K562 (cell line): ENCODE data around the gene WDFY2. TPM values are rescaled to one million over a fixed set of nuclear protein-coding genes. Genes with fewer than 3 reads are reported as not detected.
A peak's percentile ranks its signal among the peaks of the same experiment; 100 is the strongest.

ENCODE experiments used
- CBFA2T3 ChIP-seq: fragments of 450-650 bp; IDR thresholded peaks from 2 replicates; pipeline ENCODE4 v1.6.1; 2017
- CBX5 ChIP-seq: IDR thresholded peaks from 2 replicates; pipeline ENCODE4 v1.6.1; 2014; ENCODE audit warnings: low read depth, borderline replicate concordance
- CTBP1 ChIP-seq: fragments of 450-650 bp; IDR thresholded peaks from 2 replicates; pipeline ENCODE4 v1.6.1; 2016; ENCODE audit warnings: borderline replicate concordance
- DEAF1 ChIP-seq: fragments of 450-650 bp; formaldehyde crosslinking; IDR thresholded peaks from 2 replicates; pipeline ENCODE4 v1.4.0; 2020; ENCODE audit warnings: mild to moderate bottlenecking, moderate library complexity
- FOSL1 ChIP-seq: fragments of 200-800 bp; sonication (Bioruptor generic); conservative IDR thresholded peaks from 2 replicates; pipeline ENCODE4 v1.6.1; 2016; ENCODE audit warnings: missing genetic modification characterization, missing compliant biosample characterization
- GTF2E2 ChIP-seq: fragments of 200-800 bp; sonication (Bioruptor generic); IDR thresholded peaks from 2 replicates; pipeline ENCODE4 v1.6.1; 2016; ENCODE audit warnings: missing genetic modification characterization, missing compliant biosample characterization
- MITF ChIP-seq: IDR thresholded peaks from 2 replicates; pipeline ENCODE4 v1.6.1; 2014; ENCODE audit warnings: antibody characterized with exemption
- MTA3 ChIP-seq: fragments of 450-650 bp; formaldehyde crosslinking; IDR thresholded peaks from 2 replicates; pipeline ENCODE4 v1.6.1; 2017; ENCODE audit warnings: mild to moderate bottlenecking, borderline replicate concordance
- MXD1 ChIP-seq: fragments of 250-450 bp; sonication (Bioruptor Pico); IDR thresholded peaks from 2 replicates; pipeline ENCODE4 v1.8.0; 2021; ENCODE audit warnings: borderline replicate concordance, mild to moderate bottlenecking, moderate library complexity; ENCODE audit not compliant: poor library complexity, severe bottlenecking
- NONO ChIP-seq, 2 experiments: fragments of 200-400 bp in 1 of 2; fragments of 450-650 bp in 1 of 2; formaldehyde crosslinking in 1 of 2; IDR thresholded peaks; 2 replicates each; pipeline ENCODE4 v1.6.1; 2017; ENCODE audit warnings: low read depth in 2 of 2, mild to moderate bottlenecking in 2 of 2, moderate library complexity in 2 of 2, low read length in 1 of 2
- PHF8 ChIP-seq: fragments of 200-600 bp; sonication (generic); IDR thresholded peaks from 2 replicates; pipeline ENCODE4 v1.6.1; 2012; ENCODE audit warnings: mixed run types, mild to moderate bottlenecking, inconsistent platforms, low read length, moderate library complexity, borderline replicate concordance
- POLR2AphosphoS5 ChIP-seq: IDR thresholded peaks from 2 replicates; pipeline ENCODE4 v1.6.1; 2011; ENCODE audit warnings: mild to moderate bottlenecking, low read depth, low read length, moderate library complexity; ENCODE audit not compliant: control insufficient read depth, insufficient read depth
- POLR2G ChIP-seq: fragments of 200-400 bp; formaldehyde crosslinking; IDR thresholded peaks from 2 replicates; pipeline ENCODE4 v1.6.1; 2017; ENCODE audit warnings: low read depth, mild to moderate bottlenecking, antibody characterized with exemption, low read length, moderate library complexity
- PPARD ChIP-seq: fragments of 250-450 bp; sonication (Bioruptor Pico); IDR thresholded peaks from 2 replicates; pipeline ENCODE4 v1.8.0; 2022; ENCODE audit warnings: inconsistent platforms, mild to moderate bottlenecking, moderate library complexity
- PTBP1 ChIP-seq: fragments of 200-400 bp; formaldehyde crosslinking; IDR thresholded peaks from 2 replicates; pipeline ENCODE4 v1.6.1; 2017; ENCODE audit warnings: low read depth, low read length
- SMARCE1 ChIP-seq: fragments of 450-650 bp; IDR thresholded peaks from 2 replicates; pipeline ENCODE4 v1.7.1; 2016; ENCODE audit warnings: mild to moderate bottlenecking
- SP2 ChIP-seq: IDR thresholded peaks from 2 replicates; pipeline ENCODE4 v1.6.1; 2011; ENCODE audit warnings: mild to moderate bottlenecking, low read depth, low read length, moderate library complexity; ENCODE audit not compliant: poor library complexity, severe bottlenecking; ENCODE audit errors: extremely low read depth
- ZNF133 ChIP-seq: fragments of 250-450 bp; sonication (Bioruptor Pico); IDR thresholded peaks from 2 replicates; pipeline ENCODE4 v1.4.0; 2020; ENCODE audit warnings: mild to moderate bottlenecking
- ZNF146 ChIP-seq: IDR thresholded peaks from one replicate; pipeline ENCODE4 v1.6.1; 2018; ENCODE audit warnings: missing compliant biosample characterization; ENCODE audit not compliant: unreplicated experiment
- ZNF165 ChIP-seq: fragments of 250-450 bp; sonication (Bioruptor Pico); IDR thresholded peaks from 2 replicates; pipeline ENCODE4 v1.4.0; 2020; ENCODE audit warnings: borderline replicate concordance
- ZNF561 ChIP-seq: fragments of 450-650 bp; formaldehyde crosslinking; conservative IDR thresholded peaks from 2 replicates; pipeline ENCODE4 v1.4.0; 2020; ENCODE audit warnings: mild to moderate bottlenecking, moderate library complexity
- ZNF75A ChIP-seq: fragments of 450-650 bp; formaldehyde crosslinking; IDR thresholded peaks from 2 replicates; pipeline ENCODE4 v1.4.0; 2020; ENCODE audit warnings: mild to moderate bottlenecking
- ZNF780A ChIP-seq: fragments of 250-450 bp; sonication (Bioruptor Pico); IDR thresholded peaks from 2 replicates; pipeline ENCODE4 v1.5.0; 2021; ENCODE audit warnings: mild to moderate bottlenecking
- polyA plus RNA-seq, 8 experiments: library from polyadenylated mRNA; depleted of rRNA in 4 of 8; stranded (reverse) in 5 of 8; unstranded in 3 of 8; fragments of >200 nt; fragmentation: Nextera tagmentation in 2 of 8; fragmentation: Illumina TruSeq in 1 of 8; extraction: Ambion mirVana in 2 of 8; extraction: Trizol in 1 of 8; gene quantifications; 2 replicates each; pipeline versions ENCODE4 v1.2.1 to v1.2.3, GENCODE V29; 2011 to 2014; ENCODE audit warnings: inconsistent platforms in 1 of 8, missing spikeins in 1 of 8
- total RNA-seq, 7 experiments: library from RNA; depleted of rRNA in 6 of 7; stranded (reverse); fragments of >200 nt in 6 of 7; fragmentation: Illumina TruSeq in 2 of 7; extraction: Trizol in 2 of 7; gene quantifications; 2 replicates each; pipeline versions ENCODE4 v1.2.1 to v1.2.3, GENCODE V29; 2011 to 2021; ENCODE audit warnings: low replicate concordance in 1 of 7
- TF ChIP-seq, protein P1 (sequence below): sonication (generic); formaldehyde crosslinking; IDR thresholded peaks from 2 replicates; pipeline ENCODE4 v1.8.0; 2022; ENCODE audit warnings: missing genetic modification reagents, mild to moderate bottlenecking, borderline replicate concordance
- TF ChIP-seq, protein P2 (sequence below): fragments of 250-450 bp; sonication (Bioruptor Pico); IDR thresholded peaks from 2 replicates; pipeline ENCODE4 v1.8.0; 2022; ENCODE audit warnings: moderate library complexity, mild to moderate bottlenecking, inconsistent platforms

The WDFY2 gene
- total and polyA plus RNA-seq, 9 of the 15 experiments (the other 6 are each of a cell fraction or from before 2014, with no cell fraction given): 0.66 to 6.4 (median 4.4) TPM

DNA sequence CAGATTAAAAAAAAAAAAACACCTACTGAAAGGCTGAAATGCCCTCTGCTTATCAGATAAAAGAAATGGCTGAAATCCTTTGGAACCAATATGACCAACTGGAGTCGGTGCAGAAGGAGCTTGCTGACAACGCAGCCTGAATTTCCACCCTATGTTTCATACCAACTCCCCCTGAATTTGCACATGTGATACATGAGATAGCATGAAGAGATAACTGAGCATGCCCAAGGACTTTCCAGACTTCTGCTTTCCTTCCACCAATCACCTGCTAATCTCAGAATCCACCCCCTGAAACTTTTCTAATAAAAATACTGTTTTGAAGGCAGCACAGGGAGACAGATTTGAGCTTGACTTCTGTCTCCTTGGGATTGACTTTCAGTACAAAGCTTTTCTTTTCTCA is 32.2 kb upstream of the WDFY2 start (continued):
- TF ChIP-seq CTBP1: no peak
- TF ChIP-seq CBFA2T3: peak; percentile 19; the same call in 1 of the 2 replicates
- TF ChIP-seq PTBP1: no peak
- no peak for TF ChIP-seq NONO (IDR thresholded peaks at IDR 0.05; ENCODE audit: low read depth in 2 of 2, low read length in 1 of 2)
- no peak for TF ChIP-seq PPARD (CRISPR knock-in tag)
- TF ChIP-seq DEAF1: no peak
- TF ChIP-seq MXD1 (CRISPR knock-in tag): no peak
- no peak for TF ChIP-seq SP2
- no peak for TF ChIP-seq ZNF561
- TF ChIP-seq GTF2E2 (tag): no peak
- TF ChIP-seq MTA3: no peak
- TF ChIP-seq PHF8: no peak
- TF ChIP-seq ZNF165 (CRISPR knock-in tag): no peak
- no peak for TF ChIP-seq ZNF133 (CRISPR knock-in tag)
- no peak for TF ChIP-seq POLR2G
- TF ChIP-seq, protein P1, sequence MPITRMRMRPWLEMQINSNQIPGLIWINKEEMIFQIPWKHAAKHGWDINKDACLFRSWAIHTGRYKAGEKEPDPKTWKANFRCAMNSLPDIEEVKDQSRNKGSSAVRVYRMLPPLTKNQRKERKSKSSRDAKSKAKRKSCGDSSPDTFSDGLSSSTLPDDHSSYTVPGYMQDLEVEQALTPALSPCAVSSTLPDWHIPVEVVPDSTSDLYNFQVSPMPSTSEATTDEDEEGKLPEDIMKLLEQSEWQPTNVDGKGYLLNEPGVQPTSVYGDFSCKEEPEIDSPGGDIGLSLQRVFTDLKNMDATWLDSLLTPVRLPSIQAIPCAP (CRISPR knock-in tag): no peak
- no peak for TF ChIP-seq ZNF75A (CRISPR knock-in tag)
- no peak for TF ChIP-seq POLR2AphosphoS5
- TF ChIP-seq FOSL1 (tag): peak; percentile 34; the same call in 1 of the 2 replicates
- TF ChIP-seq, protein P2, sequence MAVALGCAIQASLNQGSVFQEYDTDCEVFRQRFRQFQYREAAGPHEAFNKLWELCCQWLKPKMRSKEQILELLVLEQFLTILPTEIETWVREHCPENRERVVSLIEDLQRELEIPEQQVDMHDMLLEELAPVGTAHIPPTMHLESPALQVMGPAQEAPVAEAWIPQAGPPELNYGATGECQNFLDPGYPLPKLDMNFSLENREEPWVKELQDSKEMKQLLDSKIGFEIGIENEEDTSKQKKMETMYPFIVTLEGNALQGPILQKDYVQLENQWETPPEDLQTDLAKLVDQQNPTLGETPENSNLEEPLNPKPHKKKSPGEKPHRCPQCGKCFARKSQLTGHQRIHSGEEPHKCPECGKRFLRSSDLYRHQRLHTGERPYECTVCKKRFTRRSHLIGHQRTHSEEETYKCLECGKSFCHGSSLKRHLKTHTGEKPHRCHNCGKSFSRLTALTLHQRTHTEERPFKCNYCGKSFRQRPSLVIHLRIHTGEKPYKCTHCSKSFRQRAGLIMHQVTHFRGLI (CRISPR knock-in tag): no peak
- TF ChIP-seq ZNF780A: no peak
- peak; percentile 29; the same call in 1 of the 2 replicates for TF ChIP-seq SMARCE1
- no peak for TF ChIP-seq CBX5
- TF ChIP-seq MITF: 0 out of 2 replicates have a peak, but pooled peaks have one; percentile 33
- TF ChIP-seq ZNF146 (CRISPR knock-in tag): no peak
